Neural crest cell (in vitro differentiated cells): ENCODE data around the gene FRMD4A. TPM values are rescaled to one million over a fixed set of nuclear protein-coding genes. Genes with fewer than 3 reads are reported as not detected.

Source experiments
- DNase-seq: peaks from one replicate; pipeline ENCODE4 v3.0.0; 2021; ENCODE audit warnings: low read depth, mixed read lengths, low spot score
- H3K27ac Mint-ChIP-seq: one replicate; pipeline ENCODE4 v1.8.0; 2021; ENCODE audit warnings: mild to moderate bottlenecking, mixed read lengths; ENCODE audit not compliant: unreplicated experiment
- H3K27me3 Mint-ChIP-seq: 2 replicates; pipeline ENCODE4 v1.8.0; 2021; ENCODE audit warnings: low read depth, mild to moderate bottlenecking, mixed read lengths
- H3K36me3 Mint-ChIP-seq: 2 replicates; pipeline ENCODE4 v1.8.0; 2021; ENCODE audit warnings: low read depth, mild to moderate bottlenecking, mixed read lengths
- H3K4me1 Mint-ChIP-seq: 2 replicates; pipeline ENCODE4 v1.8.0; 2021; ENCODE audit warnings: mixed read lengths
- H3K4me3 Mint-ChIP-seq: one replicate; pipeline ENCODE4 v1.8.0; 2021; ENCODE audit warnings: mild to moderate bottlenecking, mixed read lengths
- H3K9me3 Mint-ChIP-seq: 2 replicates; pipeline ENCODE4 v1.8.0; 2021; ENCODE audit warnings: mixed read lengths
- total RNA-seq: library from RNA; stranded (reverse); gene quantifications from 2 replicates; pipeline ENCODE4 v1.2.1, GENCODE V29; 2021
- TF ChIP-seq, protein P1 (sequence below): fragments of 200-600 bp; sonication (generic); conservative IDR thresholded peaks from 2 replicates; pipeline ENCODE4 v1.5.0; 2021; ENCODE audit warnings: antibody characterized with exemption, mild to moderate bottlenecking

FRMD4A gene
- total RNA-seq, 1 donor from 2014 or later = 65.3 TPM

DNA sequence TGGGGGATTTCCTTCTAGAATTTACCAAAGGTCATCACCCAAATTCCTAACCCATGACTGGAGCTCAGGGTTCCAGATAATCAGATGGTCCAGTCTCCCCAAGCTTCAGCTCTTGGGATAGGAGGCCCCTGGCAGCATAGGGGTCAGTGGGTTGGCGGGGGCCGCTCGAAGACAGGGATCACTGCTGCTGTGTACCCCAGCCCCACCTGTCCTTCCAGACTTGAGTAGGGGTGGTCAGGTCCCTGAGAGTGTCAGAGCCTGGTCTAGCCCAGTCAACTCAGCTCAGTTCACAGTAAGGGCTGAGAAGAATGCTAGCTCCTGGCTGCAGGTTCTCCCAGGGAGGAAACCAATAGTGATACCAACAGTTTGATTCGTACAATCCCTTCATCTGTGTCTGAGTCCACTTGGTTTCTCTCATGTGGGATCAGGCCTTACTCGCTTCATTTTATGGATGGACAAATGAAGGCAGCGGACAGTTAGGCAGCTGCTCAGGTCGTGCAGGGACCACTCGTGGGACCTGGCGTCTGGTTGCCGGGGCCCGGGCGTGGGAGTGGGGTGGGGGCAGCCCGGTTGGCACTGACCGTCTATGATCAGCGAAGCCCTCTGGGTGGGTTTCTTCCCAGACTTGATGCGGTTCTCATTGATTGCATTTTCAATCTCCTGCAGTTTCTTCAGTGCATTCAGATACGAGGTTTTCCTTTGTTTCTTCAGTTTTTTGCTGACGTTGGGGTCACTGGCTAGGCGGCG lies 665.0 kb downstream of the FRMD4A start:
- H3K36me3 Mint-ChIP-seq = peaks cover 34% of the 10 kb centered on the region
- TF ChIP-seq, protein P1, sequence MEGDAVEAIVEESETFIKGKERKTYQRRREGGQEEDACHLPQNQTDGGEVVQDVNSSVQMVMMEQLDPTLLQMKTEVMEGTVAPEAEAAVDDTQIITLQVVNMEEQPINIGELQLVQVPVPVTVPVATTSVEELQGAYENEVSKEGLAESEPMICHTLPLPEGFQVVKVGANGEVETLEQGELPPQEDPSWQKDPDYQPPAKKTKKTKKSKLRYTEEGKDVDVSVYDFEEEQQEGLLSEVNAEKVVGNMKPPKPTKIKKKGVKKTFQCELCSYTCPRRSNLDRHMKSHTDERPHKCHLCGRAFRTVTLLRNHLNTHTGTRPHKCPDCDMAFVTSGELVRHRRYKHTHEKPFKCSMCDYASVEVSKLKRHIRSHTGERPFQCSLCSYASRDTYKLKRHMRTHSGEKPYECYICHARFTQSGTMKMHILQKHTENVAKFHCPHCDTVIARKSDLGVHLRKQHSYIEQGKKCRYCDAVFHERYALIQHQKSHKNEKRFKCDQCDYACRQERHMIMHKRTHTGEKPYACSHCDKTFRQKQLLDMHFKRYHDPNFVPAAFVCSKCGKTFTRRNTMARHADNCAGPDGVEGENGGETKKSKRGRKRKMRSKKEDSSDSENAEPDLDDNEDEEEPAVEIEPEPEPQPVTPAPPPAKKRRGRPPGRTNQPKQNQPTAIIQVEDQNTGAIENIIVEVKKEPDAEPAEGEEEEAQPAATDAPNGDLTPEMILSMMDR = no peak
- no peak overlapping the region for H3K4me3 Mint-ChIP-seq
- H3K27ac Mint-ChIP-seq = no peak overlapping the region
- no peaks in the 10 kb centered on the region for H3K9me3 Mint-ChIP-seq
- DNase-seq = no peak
- peaks cover 22% of the 10 kb centered on the region for H3K4me1 Mint-ChIP-seq
- no peaks in the 10 kb centered on the region for H3K27me3 Mint-ChIP-seq

DNA sequence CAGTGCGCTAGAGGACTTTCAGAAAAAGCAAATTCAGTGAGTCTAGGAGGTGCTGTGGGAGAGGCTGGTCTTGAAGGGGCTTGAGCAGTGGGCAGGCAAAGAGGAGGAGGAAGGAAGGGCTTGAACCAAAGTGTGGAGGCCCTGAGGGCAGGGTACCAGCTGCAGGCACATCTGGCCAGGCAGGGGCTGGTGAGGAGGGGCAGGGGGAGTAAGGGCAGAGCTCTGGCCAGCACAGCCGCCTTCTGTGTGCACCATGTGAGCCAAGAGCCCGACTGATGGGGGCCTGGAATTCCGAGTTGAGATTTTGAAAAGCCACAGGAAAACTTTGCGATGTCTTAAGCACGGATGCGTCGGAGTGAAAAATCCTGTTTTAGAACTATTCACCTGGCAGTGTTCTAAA lies 669.5 kb downstream of the FRMD4A start:
- no peak for DNase-seq
- peaks cover 14% of the 10 kb centered on the region for H3K36me3 Mint-ChIP-seq
- no peak overlapping the region for H3K4me3 Mint-ChIP-seq
- H3K9me3 Mint-ChIP-seq = no peaks in the 10 kb centered on the region
- H3K4me1 Mint-ChIP-seq = peaks cover 16% of the 10 kb centered on the region
- peak overlapping the region; percentile 81 for H3K27ac Mint-ChIP-seq
- TF ChIP-seq, protein P1 = no peak
- H3K27me3 Mint-ChIP-seq = no peaks in the 10 kb centered on the region

DNA sequence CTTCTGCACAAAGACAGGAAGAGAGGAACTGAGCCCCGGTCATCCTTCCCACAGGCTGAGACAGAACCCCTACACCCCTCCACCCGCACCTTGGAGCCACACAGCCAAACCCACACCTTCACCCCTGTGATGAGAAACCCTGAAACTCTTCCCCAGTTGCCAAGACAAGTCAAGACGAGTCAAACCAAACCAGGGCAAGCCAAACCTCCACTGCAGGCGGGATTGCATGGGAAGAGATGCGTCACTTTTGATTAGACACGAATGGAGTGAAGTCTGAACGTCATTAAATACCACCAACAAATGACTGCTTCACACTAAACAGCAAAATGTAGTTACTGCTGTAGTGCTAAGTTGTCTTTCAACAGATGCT lies 670.2 kb downstream of the FRMD4A start:
- H3K9me3 Mint-ChIP-seq = no peaks in the 10 kb centered on the region
- peaks cover 11% of the 10 kb centered on the region for H3K36me3 Mint-ChIP-seq
- H3K27me3 Mint-ChIP-seq = no peaks in the 10 kb centered on the region
- TF ChIP-seq, protein P1 = no peak
- H3K4me3 Mint-ChIP-seq = no peak overlapping the region
- H3K27ac Mint-ChIP-seq = peak overlapping the region; percentile 53
- peaks cover 16% of the 10 kb centered on the region for H3K4me1 Mint-ChIP-seq
- no peak for DNase-seq

DNA sequence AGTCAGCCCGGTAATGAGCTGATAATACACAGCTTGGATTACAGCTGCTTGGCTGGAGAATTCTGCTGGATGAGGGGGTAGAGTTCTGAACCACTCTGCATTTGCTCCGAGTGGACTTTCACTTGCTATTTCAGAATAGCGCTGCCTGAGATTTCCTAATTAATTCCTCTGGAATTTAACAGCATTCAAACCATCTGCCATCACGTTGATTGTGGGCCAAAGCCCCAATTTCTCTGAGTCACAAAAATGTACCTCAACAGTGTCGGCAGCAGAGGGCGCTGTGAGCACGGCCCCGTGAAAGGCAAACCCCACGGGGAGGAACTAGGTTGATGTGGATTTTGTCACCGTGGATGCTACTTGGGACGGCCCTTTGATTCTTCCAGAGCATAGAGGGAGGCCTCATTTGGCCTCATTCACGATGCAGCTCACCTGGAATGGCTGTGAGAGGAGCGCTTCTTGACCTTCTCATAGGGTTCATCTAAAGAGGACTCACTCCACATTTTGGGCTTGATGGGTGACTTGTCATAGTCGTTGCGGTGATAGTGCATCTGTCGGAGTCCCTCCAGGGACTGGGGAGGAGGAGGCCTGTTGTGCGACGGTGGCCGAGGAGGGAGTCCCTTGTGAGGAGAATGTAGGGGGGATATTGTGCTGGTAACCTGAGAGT lies 670.7 kb downstream of the FRMD4A start:
- peak; percentile 65 for DNase-seq
- H3K27me3 Mint-ChIP-seq = no peaks in the 10 kb centered on the region
- no peak overlapping the region for H3K4me3 Mint-ChIP-seq
- H3K27ac Mint-ChIP-seq = no peak overlapping the region
- TF ChIP-seq, protein P1 = peak; percentile 96
- H3K36me3 Mint-ChIP-seq = peaks cover 9% of the 10 kb centered on the region
- peaks cover 16% of the 10 kb centered on the region for H3K4me1 Mint-ChIP-seq
- no peaks in the 10 kb centered on the region for H3K9me3 Mint-ChIP-seq

DNA sequence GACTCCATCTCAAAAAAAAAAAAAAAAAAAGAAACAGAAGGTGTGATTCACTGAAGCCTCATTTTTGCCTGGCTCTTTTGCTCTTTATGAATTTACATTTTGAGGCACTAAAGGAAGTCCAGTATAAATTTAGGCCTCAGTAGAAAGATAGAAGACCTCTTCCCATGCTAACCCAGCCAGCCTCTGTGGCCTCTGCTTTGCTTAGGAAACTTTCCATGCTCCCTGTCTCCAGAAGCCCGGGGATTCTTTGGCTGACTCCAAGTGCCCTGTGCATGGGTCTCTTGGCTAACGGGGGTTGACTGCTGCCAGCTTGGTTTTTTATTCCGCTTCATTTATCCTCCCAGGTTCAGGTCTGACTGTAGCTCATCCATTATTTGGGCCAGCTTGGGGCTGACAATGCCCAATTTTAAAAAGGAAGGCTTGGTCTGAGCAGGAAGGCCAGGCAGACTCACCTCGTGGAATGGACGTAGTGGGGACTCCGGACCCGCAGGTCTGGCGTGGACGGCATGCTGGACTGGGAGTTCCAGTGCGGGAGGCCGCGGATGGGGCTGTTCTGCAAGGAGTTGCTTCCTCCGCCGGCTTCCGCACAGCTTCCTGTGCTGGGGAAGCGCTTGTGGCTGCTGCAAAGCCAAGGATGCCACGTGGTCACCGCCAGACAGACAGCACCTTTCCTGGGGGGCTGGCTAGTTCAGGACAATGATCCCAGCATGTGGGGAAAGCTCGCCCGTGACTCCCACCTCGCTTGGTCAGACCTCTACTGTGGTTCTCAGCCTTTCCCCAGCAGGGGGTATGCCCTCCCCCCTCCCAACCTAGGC lies 671.6 kb downstream of the FRMD4A start:
- peaks cover 9% of the 10 kb centered on the region for H3K36me3 Mint-ChIP-seq
- no peak for DNase-seq
- no peaks in the 10 kb centered on the region for H3K9me3 Mint-ChIP-seq
- H3K4me3 Mint-ChIP-seq = no peak overlapping the region
- TF ChIP-seq, protein P1 = no peak
- H3K27ac Mint-ChIP-seq = no peak overlapping the region
- no peaks in the 10 kb centered on the region for H3K27me3 Mint-ChIP-seq
- H3K4me1 Mint-ChIP-seq = peaks cover 16% of the 10 kb centered on the region
